OCI-LY7 (cell line): Measurements from ENCODE around the gene DEF6. TPM values are rescaled to one million over a fixed set of nuclear protein-coding genes. Genes with fewer than 3 reads are reported as not detected.

Source experiments
- BruUV-seq: library from RNA; stranded (reverse); fragments of 400-500 nt; replicated peaks from 2 replicates; lab custom pipeline; 2021; lab: Mats Ljungman, UMichigan
- CTCF ChIA-PET: fragments of 300-600 bp; sonication (Branson Sonifier 250); formaldehyde crosslinking; loops from one replicate; lab custom pipeline; 2022; ENCODE audit warnings: antibody characterized with exemption; ENCODE audit not compliant: unreplicated experiment; lab: Charles Lee
- POLR2A ChIA-PET: fragments of 300-600 bp; sonication (Branson Sonifier 250); formaldehyde crosslinking; loops from one replicate; lab custom pipeline; 2022; ENCODE audit warnings: antibody characterized with exemption; lab: Charles Lee
- DNase-seq: peaks from one replicate; pipeline ENCODE4 v3.0.0-alpha.2; 2015; ENCODE audit warnings: low spot score
- H2AFZ ChIP-seq: fragments of 200-600 bp; sonication (generic), shearing (Covaris generic); 2 replicates; pipeline ENCODE4 v1.6.1; 2014; ENCODE audit warnings: mild to moderate bottlenecking, antibody characterized with exemption, low read length, moderate library complexity
- H3K27ac ChIP-seq: fragments of 200-600 bp; sonication (generic); 2 replicates; pipeline ENCODE4 v1.5.1; 2014; ENCODE audit warnings: mixed run types, low read depth, mild to moderate bottlenecking, moderate library complexity, low read length, inconsistent platforms; ENCODE audit not compliant: poor library complexity, severe bottlenecking
- H3K36me3 ChIP-seq: fragments of 200-600 bp; sonication (generic); 2 replicates; pipeline ENCODE4 v1.6.1; 2014; ENCODE audit warnings: mild to moderate bottlenecking, antibody characterized with exemption, low read length, moderate library complexity, mixed read lengths; ENCODE audit not compliant: insufficient read depth
- H3K4me1 ChIP-seq: fragments of 200-600 bp; sonication (generic); 2 replicates; pipeline ENCODE4 v1.5.1; 2014; ENCODE audit warnings: mild to moderate bottlenecking, low read length; ENCODE audit not compliant: insufficient read depth, poor library complexity, severe bottlenecking
- H3K4me2 ChIP-seq: fragments of 200-600 bp; sonication (generic); 2 replicates; pipeline ENCODE4 v1.6.1; 2014; ENCODE audit warnings: mild to moderate bottlenecking, low read length
- H3K4me3 ChIP-seq: fragments of 200-600 bp; sonication (generic); 2 replicates; pipeline ENCODE4 v1.5.1; 2014; ENCODE audit warnings: mild to moderate bottlenecking, low read depth, low read length; ENCODE audit not compliant: poor library complexity, severe bottlenecking
- H3K79me2 ChIP-seq: fragments of 200-600 bp; sonication (generic); 2 replicates; pipeline ENCODE4 v1.6.1; 2016; ENCODE audit warnings: low read depth, mild to moderate bottlenecking, low read length, moderate library complexity, mixed read lengths; ENCODE audit not compliant: insufficient read depth
- H3K9me2 ChIP-seq: fragments of 200-600 bp; sonication (generic); 2 replicates; pipeline ENCODE4 v1.6.1; 2016; ENCODE audit warnings: mild to moderate bottlenecking, low read length, mixed read lengths; ENCODE audit not compliant: insufficient read depth
- H3K9me3 ChIP-seq: fragments of 200-600 bp; sonication (generic); 2 replicates; pipeline ENCODE4 v1.6.1; 2014; ENCODE audit warnings: mild to moderate bottlenecking, mixed run types, low read length, mixed read lengths
- H4K20me1 ChIP-seq: fragments of 200-600 bp; sonication (generic); 2 replicates; pipeline ENCODE4 v1.6.1; 2014; ENCODE audit warnings: mild to moderate bottlenecking, antibody characterized with exemption, low read length, moderate library complexity, mixed read lengths; ENCODE audit not compliant: insufficient read depth
- EZH2phosphoT487 ChIP-seq: fragments of 200-600 bp; sonication (generic); IDR thresholded peaks from 2 replicates; pipeline ENCODE4 v1.6.1; 2018; ENCODE audit warnings: low read depth, borderline replicate concordance, mild to moderate bottlenecking, mixed run types, antibody characterized with exemption, low read length, moderate library complexity, mixed read lengths
- intact Hi-C: fragments of 100-400 bp; cut with micrococcal nuclease; formaldehyde crosslinking; loops from one replicate; pipeline ENCODE4 v1.10.0; 2022; ENCODE audit not compliant: unreplicated experiment
- total RNA-seq, 2 experiments: library from RNA; depleted of rRNA in 1 of 2; stranded (reverse); fragments of >200 nt in 1 of 2; shearing (Covaris generic) in 1 of 2; gene quantifications; 2 replicates each; pipeline ENCODE4 v1.2.3, GENCODE V29; 2014 to 2022
- TF ChIP-seq, protein P1 (sequence below): fragments of 200-600 bp; sonication (generic); conservative IDR thresholded peaks from 2 replicates; pipeline ENCODE4 v1.5.1; 2014; ENCODE audit warnings: mild to moderate bottlenecking, antibody characterized with exemption, low read length, moderate library complexity, mixed read lengths

DEF6 gene
- total RNA-seq, 2 experiments from 2014 or later = 53.8 to 56.8 TPM

DNA sequence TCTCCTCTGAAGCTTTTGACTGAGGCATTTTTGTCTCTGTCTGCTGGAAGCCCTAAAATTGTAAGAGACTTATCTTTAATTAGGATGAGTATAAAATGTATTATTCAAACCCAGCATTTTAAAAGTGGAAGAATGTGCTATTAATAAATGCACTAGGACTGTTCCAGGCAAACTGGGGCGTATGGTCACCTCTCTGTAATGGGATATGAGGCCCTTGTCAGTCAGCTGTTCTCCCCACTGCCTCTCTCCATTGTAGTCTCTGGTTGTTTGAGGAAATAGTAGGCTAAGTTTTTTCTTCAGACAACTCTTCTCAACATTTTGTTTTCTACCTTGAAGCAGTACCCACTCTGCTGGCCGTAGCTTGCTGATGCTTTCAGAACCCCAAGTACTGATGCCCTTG lies 14.3 kb upstream of the DEF6 start:
- no peaks in the 10 kb centered on the region for H3K4me1 ChIP-seq
- no peak overlapping the region for H3K27ac ChIP-seq
- POLR2A ChIA-PET = no interaction called here
- no peaks in the 10 kb centered on the region for H3K9me2 ChIP-seq
- no peak overlapping the region for H3K4me2 ChIP-seq
- peaks cover 65% of the 10 kb centered on the region for H3K36me3 ChIP-seq
- no peak overlapping the region for H3K4me3 ChIP-seq
- no peak overlapping the region for H2AFZ ChIP-seq
- no TSS peak for BruUV-seq
- H4K20me1 ChIP-seq = no peaks in the 10 kb centered on the region
- CTCF ChIA-PET = no interaction called here
- intact Hi-C loops = no loop called here
- DNase-seq = no peak
- TF ChIP-seq, protein P1, sequence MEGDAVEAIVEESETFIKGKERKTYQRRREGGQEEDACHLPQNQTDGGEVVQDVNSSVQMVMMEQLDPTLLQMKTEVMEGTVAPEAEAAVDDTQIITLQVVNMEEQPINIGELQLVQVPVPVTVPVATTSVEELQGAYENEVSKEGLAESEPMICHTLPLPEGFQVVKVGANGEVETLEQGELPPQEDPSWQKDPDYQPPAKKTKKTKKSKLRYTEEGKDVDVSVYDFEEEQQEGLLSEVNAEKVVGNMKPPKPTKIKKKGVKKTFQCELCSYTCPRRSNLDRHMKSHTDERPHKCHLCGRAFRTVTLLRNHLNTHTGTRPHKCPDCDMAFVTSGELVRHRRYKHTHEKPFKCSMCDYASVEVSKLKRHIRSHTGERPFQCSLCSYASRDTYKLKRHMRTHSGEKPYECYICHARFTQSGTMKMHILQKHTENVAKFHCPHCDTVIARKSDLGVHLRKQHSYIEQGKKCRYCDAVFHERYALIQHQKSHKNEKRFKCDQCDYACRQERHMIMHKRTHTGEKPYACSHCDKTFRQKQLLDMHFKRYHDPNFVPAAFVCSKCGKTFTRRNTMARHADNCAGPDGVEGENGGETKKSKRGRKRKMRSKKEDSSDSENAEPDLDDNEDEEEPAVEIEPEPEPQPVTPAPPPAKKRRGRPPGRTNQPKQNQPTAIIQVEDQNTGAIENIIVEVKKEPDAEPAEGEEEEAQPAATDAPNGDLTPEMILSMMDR = no peak
- TF ChIP-seq EZH2phosphoT487 = no peak
- H3K9me3 ChIP-seq = no peaks in the 10 kb centered on the region
- H3K79me2 ChIP-seq = no peaks in the 10 kb centered on the region

DNA sequence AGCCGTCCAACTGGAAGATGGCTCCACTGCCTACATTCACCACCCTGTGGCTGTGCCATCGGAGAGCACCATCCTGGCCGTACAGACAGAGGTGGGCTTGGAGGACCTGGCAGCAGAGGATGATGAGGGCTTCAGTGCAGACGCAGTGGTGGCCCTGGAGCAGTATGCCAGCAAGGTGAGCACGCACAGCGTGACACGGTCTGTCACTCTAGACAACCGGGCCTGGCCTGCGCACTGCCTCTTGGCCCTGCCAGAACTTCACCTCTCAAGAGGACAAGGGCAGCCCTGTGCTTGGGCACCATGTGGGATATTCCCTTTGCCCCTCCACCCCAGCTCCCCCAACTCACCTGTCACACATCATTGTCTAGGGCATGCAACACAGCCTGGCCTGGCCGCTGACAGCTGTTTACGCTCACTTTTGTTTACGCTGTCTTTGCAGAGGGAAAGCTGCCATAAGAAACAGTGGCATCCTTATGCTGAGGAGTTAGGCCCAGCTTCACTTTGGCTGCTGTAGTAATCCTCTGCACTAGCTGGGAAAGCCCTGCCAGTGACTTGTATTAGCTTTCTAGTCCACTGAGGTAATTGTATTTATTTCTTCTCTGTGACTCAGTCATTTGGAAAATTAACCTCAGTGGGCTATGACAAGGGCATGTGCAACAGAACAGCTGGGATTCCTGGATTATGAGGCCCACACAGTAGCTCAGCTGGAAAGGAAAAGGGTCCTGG lies 9.8 kb upstream of the DEF6 start:
- H4K20me1 ChIP-seq = no peaks in the 10 kb centered on the region
- CTCF ChIA-PET = no interaction called here
- no peaks in the 10 kb centered on the region for H3K9me3 ChIP-seq
- intact Hi-C loops = no loop called here
- H3K36me3 ChIP-seq = peaks cover 80% of the 10 kb centered on the region
- no peak for DNase-seq
- no peak overlapping the region for H2AFZ ChIP-seq
- no peak overlapping the region for H3K4me2 ChIP-seq
- no TSS peak for BruUV-seq
- no peak overlapping the region for H3K4me3 ChIP-seq
- POLR2A ChIA-PET = no interaction called here
- TF ChIP-seq, protein P1 = no peak
- TF ChIP-seq EZH2phosphoT487 = no peak
- no peaks in the 10 kb centered on the region for H3K9me2 ChIP-seq
- H3K27ac ChIP-seq = no peak overlapping the region
- H3K79me2 ChIP-seq = no peaks in the 10 kb centered on the region
- peaks cover 9% of the 10 kb centered on the region for H3K4me1 ChIP-seq

DNA sequence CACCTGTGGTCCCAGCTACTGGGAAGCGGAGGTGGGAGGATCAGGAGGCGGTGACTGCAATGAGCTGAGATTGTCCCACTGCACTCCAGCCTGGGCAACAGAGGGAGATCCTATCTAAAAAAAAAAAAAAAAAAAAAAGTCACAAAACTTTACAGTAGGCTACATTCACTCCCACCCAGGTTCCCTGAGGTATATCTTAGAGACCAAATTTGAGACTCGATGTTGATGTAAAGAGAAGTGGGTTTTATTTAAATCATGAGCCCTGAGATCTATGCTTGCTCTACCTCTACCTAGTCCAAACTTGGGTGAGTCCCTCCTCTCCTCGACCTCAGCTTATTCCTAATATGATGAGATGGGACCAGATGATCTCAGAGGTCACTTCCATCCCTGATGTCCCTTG lies 8.8 kb upstream of the DEF6 start:
- intact Hi-C loops = no loop called here
- ChIA-PET POLR2A (no interaction called here), CTCF (no interaction called here)
- BruUV-seq = no TSS peak
- Histone ChIP-seq H3K79me2 (no peaks in the 10 kb centered on the region), H3K4me2 (no peak overlapping the region), H3K4me3 (no peak overlapping the region), H3K9me3 (no peaks in the 10 kb centered on the region), H4K20me1 (no peaks in the 10 kb centered on the region), H3K36me3 (peaks cover 79% of the 10 kb centered on the region), H2AFZ (no peak overlapping the region), H3K9me2 (no peaks in the 10 kb centered on the region), H3K27ac (no peak overlapping the region), H3K4me1 (peaks cover 9% of the 10 kb centered on the region)
- DNase-seq = no peak
- TF ChIP-seq, protein P1 = no peak
- TF ChIP-seq EZH2phosphoT487 = no peak
